ENCODE results near the gene POLR1E. TPM values are rescaled to one million over a fixed set of nuclear protein-coding genes. Genes with fewer than 3 reads are reported as not detected.

The POLR1E gene
- polyA plus RNA-seq, 1 donor (not counting 4 experiments of a cell fraction or from before 2014, with no cell fraction given) = 44.4 TPM

DNA sequence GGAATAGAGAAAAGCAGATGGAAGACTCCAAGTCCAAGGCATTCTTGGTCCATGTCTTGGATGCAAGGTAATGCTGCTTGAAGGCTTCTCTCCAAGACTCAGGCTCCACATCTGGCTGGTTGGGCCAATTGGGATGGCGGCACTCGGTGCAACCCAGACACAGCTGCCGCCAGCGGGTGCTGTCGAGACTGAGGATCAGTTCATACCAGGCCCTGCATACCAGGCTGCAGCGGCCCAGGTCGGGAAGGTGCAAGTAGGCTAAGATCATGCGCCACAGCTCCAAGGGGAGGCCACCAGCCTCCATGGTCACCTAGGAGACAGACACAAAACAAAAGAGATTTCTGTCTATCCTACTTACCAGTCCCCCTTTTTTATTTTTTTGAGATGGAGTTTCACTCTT, 55.7 kb downstream of the POLR1E start:
- peaks cover 0 to 15% of the 10 kb centered on the region in 2 experiments for H3K36me3 ChIP-seq (ENCODE audit: control insufficient read depth in 2 of 2, extremely low read depth in 1 of 2, insufficient read depth in 2 of 2, low read length in 2 of 2)
- dilution Hi-C loops (cut with MboI; ENCODE audit: extremely low pct_ligation_motif_present, low sequenced_read_pairs) = no loop called here
- peaks cover 8% of the 10 kb centered on the region for H3K4me1 ChIP-seq (ENCODE audit: control insufficient read depth, extremely low read depth, insufficient read depth, low read length)
- no peak overlapping the region for H3K4me3 ChIP-seq (ENCODE audit: control insufficient read depth in 2 of 3, extremely low read depth in 1 of 3, insufficient read depth in 2 of 3, low read depth in 1 of 3, low read length in 3 of 3)
- no peak for TF ChIP-seq EZH2 (IDR thresholded peaks at IDR 0.05; ENCODE audit: low read length)
- TF ChIP-seq, protein P1, sequence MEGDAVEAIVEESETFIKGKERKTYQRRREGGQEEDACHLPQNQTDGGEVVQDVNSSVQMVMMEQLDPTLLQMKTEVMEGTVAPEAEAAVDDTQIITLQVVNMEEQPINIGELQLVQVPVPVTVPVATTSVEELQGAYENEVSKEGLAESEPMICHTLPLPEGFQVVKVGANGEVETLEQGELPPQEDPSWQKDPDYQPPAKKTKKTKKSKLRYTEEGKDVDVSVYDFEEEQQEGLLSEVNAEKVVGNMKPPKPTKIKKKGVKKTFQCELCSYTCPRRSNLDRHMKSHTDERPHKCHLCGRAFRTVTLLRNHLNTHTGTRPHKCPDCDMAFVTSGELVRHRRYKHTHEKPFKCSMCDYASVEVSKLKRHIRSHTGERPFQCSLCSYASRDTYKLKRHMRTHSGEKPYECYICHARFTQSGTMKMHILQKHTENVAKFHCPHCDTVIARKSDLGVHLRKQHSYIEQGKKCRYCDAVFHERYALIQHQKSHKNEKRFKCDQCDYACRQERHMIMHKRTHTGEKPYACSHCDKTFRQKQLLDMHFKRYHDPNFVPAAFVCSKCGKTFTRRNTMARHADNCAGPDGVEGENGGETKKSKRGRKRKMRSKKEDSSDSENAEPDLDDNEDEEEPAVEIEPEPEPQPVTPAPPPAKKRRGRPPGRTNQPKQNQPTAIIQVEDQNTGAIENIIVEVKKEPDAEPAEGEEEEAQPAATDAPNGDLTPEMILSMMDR (optimal IDR thresholded peaks at IDR 0.05 in 1 of 3, IDR thresholded peaks at IDR 0.05 in 1 of 3, conservative IDR thresholded peaks at IDR 0.05 in 1 of 3; ENCODE audit: extremely low read depth in 1 of 3, insufficient read depth in 2 of 3, low read length in 3 of 3) = no peak
- no peaks in the 10 kb centered on the region for H3K9me1 ChIP-seq (ENCODE audit: control insufficient read depth, extremely low read depth, insufficient read depth, low read length)
- no peak overlapping the region for H3K4me2 ChIP-seq (ENCODE audit: control insufficient read depth, extremely low read depth, insufficient read depth, low read depth, low read length)
- H3K9ac ChIP-seq (ENCODE audit: control insufficient read depth, extremely low read depth, insufficient read depth, low read length) = no peak overlapping the region
- no peaks in the 10 kb centered on the region for H3K79me2 ChIP-seq (ENCODE audit: control insufficient read depth, insufficient read depth, low read length)
- no peak for FAIRE-seq
- no peaks in the 10 kb centered on the region for H3K9me3 ChIP-seq (ENCODE audit: control insufficient read depth, low read depth, low read length)
- H2AFZ ChIP-seq (ENCODE audit: control insufficient read depth, low read length) = no peak overlapping the region
- H3K27me3 ChIP-seq (ENCODE audit: control insufficient read depth, extremely low read depth, insufficient read depth, low read length) = no peaks in the 10 kb centered on the region
- H4K20me1 ChIP-seq (ENCODE audit: control insufficient read depth, extremely low read depth, insufficient read depth, low read length) = no peaks in the 10 kb centered on the region
- no peak for DNase-seq (ENCODE audit: low read depth, low spot score)
- H3K27ac ChIP-seq (ENCODE audit: control insufficient read depth, insufficient read depth, low read length) = no peak overlapping the region

GRCh38 chr9:37542488-37542887, 56.7 kb downstream of the POLR1E start:
- no peaks in the 10 kb centered on the region for H3K79me2 ChIP-seq (ENCODE audit: control insufficient read depth, insufficient read depth, low read length)
- no peaks in the 10 kb centered on the region for H3K27me3 ChIP-seq (ENCODE audit: control insufficient read depth, extremely low read depth, insufficient read depth, low read length)
- no peaks in the 10 kb centered on the region for H3K9me3 ChIP-seq (ENCODE audit: control insufficient read depth, low read depth, low read length)
- DNase-seq (ENCODE audit: low read depth, low spot score) = no peak
- H3K36me3 ChIP-seq (ENCODE audit: control insufficient read depth in 2 of 2, extremely low read depth in 1 of 2, insufficient read depth in 2 of 2, low read length in 2 of 2) = peaks cover 0 to 9% of the 10 kb centered on the region in 2 experiments
- no peak overlapping the region for H3K27ac ChIP-seq (ENCODE audit: control insufficient read depth, insufficient read depth, low read length)
- no peaks in the 10 kb centered on the region for H4K20me1 ChIP-seq (ENCODE audit: control insufficient read depth, extremely low read depth, insufficient read depth, low read length)
- FAIRE-seq = no peak
- no peak overlapping the region for H3K9ac ChIP-seq (ENCODE audit: control insufficient read depth, extremely low read depth, insufficient read depth, low read length)
- no peak overlapping the region for H2AFZ ChIP-seq (ENCODE audit: control insufficient read depth, low read length)
- peaks cover 8% of the 10 kb centered on the region for H3K4me1 ChIP-seq (ENCODE audit: control insufficient read depth, extremely low read depth, insufficient read depth, low read length)
- TF ChIP-seq, protein P1 (optimal IDR thresholded peaks at IDR 0.05 in 1 of 3, IDR thresholded peaks at IDR 0.05 in 1 of 3, conservative IDR thresholded peaks at IDR 0.05 in 1 of 3; ENCODE audit: extremely low read depth in 1 of 3, insufficient read depth in 2 of 3, low read length in 3 of 3) = no peak
- TF ChIP-seq EZH2 (IDR thresholded peaks at IDR 0.05; ENCODE audit: low read length) = no peak
- peak overlapping the region; percentile 22 for H3K4me2 ChIP-seq (ENCODE audit: control insufficient read depth, extremely low read depth, insufficient read depth, low read depth, low read length)
- dilution Hi-C loops (cut with MboI; ENCODE audit: extremely low pct_ligation_motif_present, low sequenced_read_pairs) = no loop called here
- H3K4me3 ChIP-seq (ENCODE audit: control insufficient read depth in 2 of 3, extremely low read depth in 1 of 3, insufficient read depth in 2 of 3, low read depth in 1 of 3, low read length in 3 of 3) = no peak overlapping the region
- no peaks in the 10 kb centered on the region for H3K9me1 ChIP-seq (ENCODE audit: control insufficient read depth, extremely low read depth, insufficient read depth, low read length)

Measured in keratinocyte (primary cell).